GM21526 (cell line): ENCODE results near the gene MTF1.
A peak's percentile ranks its signal among the peaks of the same experiment; 100 is the strongest.
"Not testable (repeated sequence)": the region's sequence is repeated elsewhere in the genome, so short reads cannot be mapped to it uniquely, and the experiment has no call there.

ENCODE experiments used
- ATAC-seq: cut with Tn5 transposase; IDR thresholded peaks from one replicate; pipeline ENCODE4 v1.9.1; 2021; ENCODE audit warnings: moderate library complexity; ENCODE audit not compliant: unreplicated experiment, low FRiP score

The MTF1 gene

DNA sequence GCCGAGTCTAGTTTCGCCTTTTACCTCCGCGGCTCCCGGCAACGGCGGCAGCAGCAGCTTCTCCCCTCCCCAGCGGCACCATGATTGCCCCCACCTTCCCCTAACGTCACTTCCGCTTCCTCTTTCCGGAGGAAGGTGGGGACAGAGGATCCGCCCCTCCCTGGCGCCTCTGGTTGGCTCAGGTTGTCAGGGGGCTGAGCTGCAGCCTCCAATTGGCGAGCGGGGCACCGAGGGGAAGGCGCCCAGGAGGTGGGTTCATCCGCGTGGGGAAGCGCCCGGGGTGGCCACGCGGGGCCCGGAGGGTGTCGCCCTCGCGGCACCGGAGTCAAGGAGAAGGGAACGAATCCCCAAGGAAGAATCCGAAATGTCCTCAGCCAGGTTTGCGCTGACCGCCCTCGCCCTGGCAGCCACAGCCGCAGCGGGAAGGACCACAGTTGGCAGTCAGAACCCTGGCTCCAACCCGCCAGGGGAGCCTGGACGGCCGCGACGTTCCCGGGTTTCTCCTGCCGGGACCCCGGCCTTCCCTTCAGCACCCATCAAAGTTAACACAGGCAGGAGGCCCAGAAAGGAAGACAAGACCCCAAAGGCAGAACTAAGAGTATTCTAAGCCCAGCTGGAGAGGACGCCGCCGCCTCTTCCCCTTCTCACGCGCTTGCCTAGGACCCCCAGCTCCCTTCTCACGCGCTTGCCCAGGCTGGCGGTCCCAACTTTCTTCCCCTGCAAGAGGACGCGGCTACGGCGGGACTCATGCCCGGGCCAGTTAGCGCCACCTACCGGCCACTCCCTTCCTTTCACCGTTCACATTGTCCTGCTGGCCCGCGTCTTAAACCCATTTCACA, at the start of gene MTF1:
MTF1 (minus strand) TSS at position 86 of the 839 bp plus-strand sequence. CDS start 1,934 bp downstream, outside the sequence.
- ATAC-seq, result peak; percentile 79

- not testable (repeated sequence) for ATAC-seq
These were observed 49.1 kb upstream of the MTF1 start for GRCh38 chr1:37908531-37908930.

DNA sequence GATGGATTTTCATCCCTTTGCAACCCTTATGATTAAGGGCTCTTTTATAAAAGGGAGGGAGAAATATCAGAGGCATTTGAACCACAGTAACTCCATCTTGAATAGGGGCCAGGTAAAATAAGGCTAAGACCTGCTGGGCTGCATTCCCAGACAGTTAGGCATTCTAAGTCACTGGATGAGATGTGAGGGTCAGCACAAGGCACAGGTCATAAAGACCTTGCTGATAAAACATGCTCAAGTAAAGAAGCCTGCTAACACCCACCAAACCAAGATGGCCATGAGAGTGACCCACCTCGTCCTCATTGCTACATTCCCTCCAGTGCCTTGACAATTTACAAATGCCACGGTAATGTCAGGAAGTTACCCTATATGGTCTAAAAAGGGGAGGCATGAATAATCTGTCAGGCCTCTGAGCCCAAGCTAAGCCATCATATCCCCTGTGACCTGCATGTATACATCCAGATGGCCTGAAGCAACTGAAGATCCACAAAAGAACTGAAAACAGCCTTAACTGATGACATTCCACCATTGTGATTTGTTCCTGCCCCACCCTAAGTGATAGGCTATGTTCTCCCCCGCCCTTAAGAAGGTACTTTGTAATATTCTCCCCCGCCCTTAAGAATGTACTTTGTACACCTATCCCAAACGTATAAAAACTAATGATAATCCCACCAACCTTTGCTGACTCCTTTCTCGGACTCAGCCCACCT, 48.2 kb upstream of the MTF1 start:
- ATAC-seq, result not testable (repeated sequence)

DNA sequence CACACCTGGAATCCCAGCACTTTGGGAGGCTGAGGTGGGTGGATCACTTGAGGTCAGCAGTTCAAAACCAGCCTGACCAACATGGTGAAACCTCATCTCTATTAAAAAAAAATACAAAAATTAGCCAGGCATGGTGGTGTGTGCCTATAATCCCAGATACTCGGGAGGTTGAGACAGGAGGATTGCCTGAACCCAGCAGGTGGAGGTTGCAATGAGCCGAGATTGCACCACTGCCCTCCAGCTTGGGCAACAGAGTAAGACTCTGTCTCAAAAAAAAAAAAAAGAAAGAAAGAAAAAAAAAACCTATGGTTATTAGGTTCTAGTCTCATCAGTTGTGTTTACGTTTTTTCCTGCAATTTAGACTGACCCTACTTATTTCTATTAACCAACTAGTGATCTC, 47.2 kb upstream of the MTF1 start:
- ATAC-seq, result not testable (repeated sequence)

GRCh38 chr1:37905727-37906126, 46.3 kb upstream of the MTF1 start:
- ATAC-seq, result no peak

- ATAC-seq, result not testable (repeated sequence)
These were observed 44.5 kb upstream of the MTF1 start for GRCh38 chr1:37903921-37904320.

GRCh38 chr1:37902983-37903382, 43.6 kb upstream of the MTF1 start:
- no peak for ATAC-seq

- ATAC-seq, result no peak
These were observed 42.5 kb upstream of the MTF1 start for GRCh38 chr1:37901893-37902225.

GRCh38 chr1:37901191-37901892, 42.0 kb upstream of the MTF1 start:
- peak; percentile 62 for ATAC-seq

- not testable (repeated sequence) for ATAC-seq
These were observed 38.2 kb upstream of the MTF1 start for GRCh38 chr1:37897563-37897962.

DNA sequence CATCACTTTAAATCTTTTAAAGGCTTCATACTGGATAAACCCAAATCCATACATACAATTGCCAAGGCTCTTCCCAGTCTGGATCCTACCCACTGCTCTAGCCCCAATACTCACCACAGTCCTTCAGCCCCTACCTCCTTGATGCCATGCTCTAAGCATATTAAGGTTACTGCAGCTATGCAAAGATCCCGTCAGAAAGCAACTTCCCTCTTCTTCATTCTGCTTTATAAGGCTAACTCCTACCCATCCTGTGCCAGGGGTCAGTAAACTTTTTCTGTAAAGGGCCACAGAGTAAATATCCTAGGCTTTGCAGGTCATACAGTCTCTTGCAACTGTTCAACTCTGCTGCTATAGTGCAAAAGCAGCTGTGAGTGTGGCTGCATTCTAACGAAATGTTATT, 34.3 kb upstream of the MTF1 start:
- no peak for ATAC-seq

- ATAC-seq, result no peak
These were observed 33.0 kb upstream of the MTF1 start for GRCh38 chr1:37892151-37893047.

- ATAC-seq, result no peak
These were observed 31.1 kb upstream of the MTF1 start for GRCh38 chr1:37890378-37891014.

- ATAC-seq, result no peak
These were observed 28.8 kb upstream of the MTF1 start for GRCh38 chr1:37888022-37888700.

DNA sequence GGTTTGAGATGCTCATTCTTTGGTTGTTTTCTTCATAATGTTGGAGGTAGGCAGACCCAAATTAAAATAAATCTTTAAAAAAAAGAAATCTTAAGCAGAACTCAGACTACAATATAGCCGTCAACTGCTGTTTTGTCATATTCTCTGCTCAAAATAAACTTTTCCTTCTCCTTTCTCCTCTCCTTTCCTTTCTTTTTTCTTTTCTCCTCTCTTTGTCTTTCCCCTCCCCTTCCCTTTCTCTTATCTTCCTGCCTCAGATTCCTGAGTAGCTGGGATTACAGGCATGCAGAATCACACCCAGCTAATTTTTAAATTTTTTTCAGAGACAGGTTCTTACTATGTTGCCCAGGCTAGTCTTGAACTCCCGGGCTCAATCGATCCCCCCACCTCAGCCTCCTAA, 24.8 kb upstream of the MTF1 start:
- ATAC-seq, result no peak

- ATAC-seq, result no peak
These were observed 24.3 kb upstream of the MTF1 start for GRCh38 chr1:37883671-37884070.

- ATAC-seq, result no peak
These were observed 20.5 kb upstream of the MTF1 start for GRCh38 chr1:37879865-37880264.

- ATAC-seq, result no peak
These were observed 18.7 kb upstream of the MTF1 start for GRCh38 chr1:37878071-37878470.

- ATAC-seq, result no peak
These were observed 16.4 kb upstream of the MTF1 start for GRCh38 chr1:37875833-37876232.
